GM19238 (cell line): Measurements from ENCODE around the gene PRELID3B.

Source experiments
- DNase-seq: peaks from one replicate; pipeline ENCODE4 v3.0.0; 2011; ENCODE audit warnings: low spot score; ENCODE audit not compliant: insufficient read length

Gene PRELID3B

GRCh38 chr20:58996226-58996611, 46.4 kb downstream of the PRELID3B start:
- no peak for DNase-seq

DNA sequence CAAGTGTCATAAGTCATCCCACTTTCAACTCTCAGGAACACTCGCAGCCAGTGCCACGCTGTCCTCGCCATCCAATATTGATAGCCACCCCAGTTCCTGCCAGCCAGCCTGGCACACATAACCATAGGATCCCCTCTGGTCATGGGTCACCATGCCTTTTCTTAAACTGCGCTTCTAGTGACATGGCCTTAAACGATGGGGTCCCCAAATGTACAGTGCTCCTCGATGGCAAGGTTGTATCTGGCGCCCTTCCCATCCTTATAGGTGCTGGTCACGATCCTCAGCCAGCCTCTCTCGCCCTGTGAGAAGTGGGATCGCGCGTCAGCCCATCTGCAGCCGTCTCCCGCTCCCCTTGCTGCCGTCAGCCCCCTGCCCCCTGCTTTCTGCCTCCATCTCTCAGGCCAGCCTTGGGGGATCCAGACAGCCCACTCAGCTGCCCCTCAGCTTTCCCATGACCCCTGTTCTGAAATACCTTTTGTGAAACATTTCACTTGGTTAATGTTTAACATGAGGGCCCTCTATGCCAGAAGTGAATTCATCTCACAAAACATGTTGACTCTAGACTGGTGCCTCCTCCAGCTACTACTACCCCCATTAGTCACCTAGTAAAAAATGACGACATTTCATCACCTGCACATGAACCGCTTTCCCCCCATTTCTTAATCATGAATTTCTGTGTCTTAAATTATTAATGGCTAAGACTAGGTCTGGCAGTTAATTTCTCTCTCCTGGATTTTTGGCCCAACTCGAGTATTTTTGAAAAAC, 46.9 kb downstream of the PRELID3B start:
- no peak for DNase-seq

- no peak for DNase-seq
Observed at GRCh38 chr20:58994390-58995159, 48.0 kb downstream of the PRELID3B start.

DNA sequence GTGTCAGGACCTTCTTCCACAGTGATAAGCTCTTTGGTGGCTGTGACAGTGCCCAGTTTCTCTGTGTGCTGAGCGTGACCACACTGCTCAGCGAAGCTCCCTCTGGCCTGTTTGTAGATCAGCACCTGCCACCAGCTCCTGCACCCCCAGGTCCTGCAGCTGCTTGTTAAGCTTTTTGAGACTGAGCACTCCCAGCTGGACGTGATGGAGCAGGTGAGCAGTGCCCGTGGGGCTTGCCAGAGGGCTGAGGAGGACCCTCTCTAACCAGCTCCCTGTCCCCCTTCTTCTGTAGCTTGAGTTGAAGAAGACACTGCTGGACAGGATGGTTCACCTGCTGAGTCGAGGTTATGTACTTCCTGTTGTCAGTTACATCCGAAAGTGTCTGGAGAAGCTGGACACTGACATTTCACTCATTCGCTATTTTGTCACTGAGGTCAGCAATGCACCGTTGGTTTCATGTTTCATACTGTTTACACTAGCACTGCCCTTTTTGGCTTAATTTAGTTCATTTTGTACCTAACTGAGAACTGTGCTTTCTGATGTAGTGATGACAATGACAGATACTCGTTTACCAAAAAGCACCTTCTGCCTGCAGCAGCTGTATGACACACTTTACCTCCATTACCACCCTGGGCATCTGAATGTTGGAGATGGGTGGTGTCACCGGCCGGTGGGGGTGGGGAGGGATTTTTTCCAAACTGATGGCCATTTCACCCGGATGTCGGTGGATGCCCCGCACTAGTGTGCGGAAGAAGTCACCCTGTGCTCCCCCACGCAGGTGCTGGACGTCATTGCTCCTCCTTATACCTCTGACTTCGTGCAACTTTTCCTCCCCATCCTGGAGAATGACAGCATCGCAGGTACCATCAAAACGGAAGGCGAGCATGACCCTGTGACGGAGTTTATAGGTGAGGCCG, 49.0 kb downstream of the PRELID3B start:
- no peak for DNase-seq

DNA sequence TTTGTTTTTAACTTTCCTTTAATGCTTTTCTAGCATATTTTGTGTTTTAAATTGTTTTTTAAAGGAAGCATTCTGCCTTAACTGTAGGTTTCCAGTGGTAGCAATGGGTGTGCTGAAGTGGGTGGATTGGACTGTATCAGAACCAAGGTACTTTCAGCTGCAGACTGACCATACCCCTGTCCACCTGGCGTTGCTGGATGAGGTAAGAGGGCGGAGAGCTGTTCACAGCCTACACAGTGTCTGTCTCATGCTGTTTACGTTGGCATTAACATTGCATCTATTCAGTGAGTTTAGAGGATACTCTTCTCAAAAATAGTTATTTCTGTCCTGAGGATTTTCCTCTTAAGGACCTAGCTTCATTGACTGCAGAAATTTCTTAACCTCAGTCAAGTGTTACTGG, 49.7 kb downstream of the PRELID3B start:
- no peak for DNase-seq

- no peak for DNase-seq
Observed at GRCh38 chr20:58991715-58992114, 50.9 kb downstream of the PRELID3B start.

GRCh38 chr20:58990651-58991445, 51.7 kb downstream of the PRELID3B start:
- no peak for DNase-seq

DNA sequence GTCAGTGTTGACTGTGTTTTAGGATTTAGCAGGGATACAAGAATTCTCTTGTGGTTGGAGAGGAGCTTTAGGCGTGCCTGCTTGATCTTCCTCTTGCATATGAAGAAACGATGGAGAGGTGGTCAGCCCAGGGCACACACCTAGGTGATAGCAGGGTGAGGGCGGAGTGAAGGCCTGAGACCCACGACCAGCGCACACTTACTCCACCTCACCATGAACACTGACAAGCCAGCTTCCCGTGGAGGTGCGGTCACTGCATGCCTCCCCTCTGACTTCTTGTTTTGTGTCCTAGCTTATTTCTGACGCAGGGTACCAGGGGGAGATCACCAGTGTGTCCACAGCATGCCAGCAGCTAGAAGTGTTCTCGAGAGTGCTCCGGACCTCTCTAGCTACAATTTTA, 53.4 kb downstream of the PRELID3B start:
- no peak for DNase-seq

- DNase-seq: no peak
Observed at GRCh38 chr20:58988565-58988882, 54.1 kb downstream of the PRELID3B start.

- no peak for DNase-seq
Observed at GRCh38 chr20:58987790-58988564, 54.6 kb downstream of the PRELID3B start.

DNA sequence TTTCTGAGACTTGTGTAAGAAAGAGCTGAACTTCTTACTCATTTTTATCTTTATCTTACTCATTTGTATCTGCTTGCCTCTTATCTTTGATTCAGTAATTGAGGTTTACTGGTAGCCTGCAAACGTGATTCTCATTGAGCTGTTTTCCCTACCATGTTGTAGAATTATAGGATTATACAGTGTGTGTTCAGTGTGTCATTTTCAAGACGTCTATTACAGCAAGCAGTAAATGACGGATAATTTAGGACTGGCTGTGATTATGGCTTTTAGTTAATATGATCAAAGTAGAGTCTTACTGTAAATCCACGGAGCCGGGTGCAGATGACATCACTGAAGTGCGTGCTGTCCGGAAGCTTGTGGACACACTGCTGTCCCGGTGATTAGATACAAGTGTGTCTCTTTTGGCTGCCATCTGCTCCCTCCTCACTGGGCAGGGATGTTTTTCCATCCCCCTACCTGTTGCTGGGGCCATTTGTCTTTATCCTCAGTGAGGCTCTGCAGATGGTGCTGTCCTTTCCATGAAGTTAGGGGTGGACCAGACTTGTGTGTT, 55.5 kb downstream of the PRELID3B start:
- no peak for DNase-seq

GRCh38 chr20:58986286-58986967, 56.2 kb downstream of the PRELID3B start:
- DNase-seq: no peak

- DNase-seq: no peak
Observed at GRCh38 chr20:58985656-58986055, 56.9 kb downstream of the PRELID3B start.

GRCh38 chr20:58984691-58985090, 57.9 kb downstream of the PRELID3B start:
- no peak for DNase-seq
